NCI-H146 treated with DMSO at 0.1 percent for 48 hours (cell line): ENCODE results near the gene TSPAN5.

ENCODE experiments used
- DNase-seq: peaks from one replicate; lab custom pipeline; 2025; ENCODE audit not compliant: unreplicated experiment; lab: John Stamatoyannopoulos, UW

Gene TSPAN5

GRCh38 chr4:98646422-98646821 lies 12.0 kb downstream of the TSPAN5 start:
- DNase-seq = no peak

DNA sequence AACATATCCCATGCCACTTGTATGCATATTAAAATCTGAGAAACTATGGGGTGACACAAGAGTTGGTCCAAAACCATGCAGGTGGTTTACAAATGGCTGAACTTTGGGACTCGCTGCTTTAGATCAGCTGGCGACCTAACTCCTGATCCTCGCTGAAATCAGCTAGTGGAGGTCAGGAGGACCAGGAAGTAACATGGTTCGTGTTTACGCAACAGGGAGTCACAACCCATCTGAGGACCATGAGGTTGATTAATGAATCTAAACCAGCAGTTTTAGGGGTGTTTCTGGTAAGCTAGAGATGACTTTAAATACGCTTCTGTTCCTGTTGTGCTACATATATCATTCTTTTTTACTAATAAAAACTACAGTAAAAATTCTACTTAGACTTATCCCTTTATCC lies 12.9 kb downstream of the TSPAN5 start:
- no peak for DNase-seq

DNA sequence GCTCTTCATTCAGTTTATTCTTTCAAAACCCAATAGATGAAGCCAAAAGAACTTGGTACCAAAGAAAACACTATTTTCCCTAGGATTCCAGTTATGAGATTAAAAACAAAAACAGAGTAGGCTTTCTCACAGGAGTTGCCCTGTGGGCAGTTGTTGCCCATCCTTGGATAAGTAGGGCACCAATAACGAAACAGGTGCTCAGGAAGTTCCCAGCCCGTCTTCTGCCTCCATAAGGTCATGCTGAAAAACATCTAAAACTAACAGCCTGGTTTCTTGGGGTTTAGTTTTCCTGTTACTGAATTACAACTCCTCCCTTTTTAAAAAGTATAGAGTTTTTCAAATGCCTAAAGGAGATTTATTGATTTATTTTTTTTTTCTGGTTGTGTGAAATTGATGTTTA lies 14.7 kb downstream of the TSPAN5 start:
- DNase-seq = no peak

- DNase-seq = no peak
These were observed 15.4 kb downstream of the TSPAN5 start for GRCh38 chr4:98642991-98643426.

DNA sequence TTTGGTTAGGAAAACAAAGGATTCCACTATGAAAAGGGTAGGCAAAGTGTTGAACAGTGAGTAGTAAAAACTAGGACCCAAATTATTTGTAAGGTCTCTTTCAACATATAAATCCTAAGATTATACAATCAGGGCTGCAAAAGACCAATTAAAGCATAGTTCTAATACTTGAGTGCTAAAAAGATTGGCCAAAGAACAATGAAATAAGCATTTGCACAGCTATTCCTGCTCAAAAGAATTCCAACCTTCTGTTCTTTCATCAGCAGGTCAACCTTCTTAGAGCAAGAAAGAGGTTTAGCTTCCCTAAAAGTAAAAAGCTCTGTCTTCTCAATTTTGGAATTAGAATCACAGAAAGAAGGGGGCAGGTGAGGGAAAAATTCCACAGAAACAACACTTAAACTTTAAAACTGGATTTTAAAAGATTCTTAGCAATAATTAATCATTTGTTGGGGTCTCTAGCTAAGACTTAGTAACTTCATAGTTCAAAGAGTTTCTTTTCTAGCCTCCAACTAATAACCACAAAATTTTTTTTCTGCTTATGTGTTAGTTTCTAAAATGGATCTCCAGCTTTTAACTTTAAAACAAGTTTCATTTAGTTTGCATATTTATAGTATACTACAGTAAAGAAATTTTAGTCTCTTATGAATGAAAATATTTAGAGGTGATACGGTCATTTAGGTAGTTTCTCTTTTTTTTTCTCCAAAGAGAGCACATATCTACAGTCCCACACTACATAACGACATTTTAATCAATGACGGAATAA lies 16.3 kb downstream of the TSPAN5 start:
- no peak for DNase-seq

- no peak for DNase-seq
These were observed 17.0 kb downstream of the TSPAN5 start for GRCh38 chr4:98641376-98641775.

DNA sequence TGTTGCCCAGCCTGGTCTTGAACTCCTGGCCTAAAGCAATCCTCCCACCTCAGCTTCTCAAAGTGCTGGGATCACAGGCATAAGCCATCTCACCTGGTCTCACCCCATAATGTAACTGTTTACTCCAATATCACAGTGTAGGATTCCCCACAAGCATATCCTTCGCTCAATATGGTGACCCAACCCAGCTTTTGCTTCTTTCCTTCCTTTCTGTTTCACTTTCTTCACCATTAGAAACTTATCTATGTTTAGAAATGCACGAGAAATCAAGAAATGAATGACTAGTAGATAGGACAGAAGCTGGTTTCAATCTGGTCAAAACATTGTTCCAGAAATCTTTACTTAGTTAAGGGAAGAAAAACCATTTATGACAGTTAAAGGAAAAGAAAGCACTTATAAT lies 18.9 kb downstream of the TSPAN5 start:
- no peak for DNase-seq

- DNase-seq = no peak
These were observed 19.3 kb downstream of the TSPAN5 start for GRCh38 chr4:98639108-98639507.

- no peak for DNase-seq
These were observed 19.8 kb downstream of the TSPAN5 start for GRCh38 chr4:98638661-98639060.

DNA sequence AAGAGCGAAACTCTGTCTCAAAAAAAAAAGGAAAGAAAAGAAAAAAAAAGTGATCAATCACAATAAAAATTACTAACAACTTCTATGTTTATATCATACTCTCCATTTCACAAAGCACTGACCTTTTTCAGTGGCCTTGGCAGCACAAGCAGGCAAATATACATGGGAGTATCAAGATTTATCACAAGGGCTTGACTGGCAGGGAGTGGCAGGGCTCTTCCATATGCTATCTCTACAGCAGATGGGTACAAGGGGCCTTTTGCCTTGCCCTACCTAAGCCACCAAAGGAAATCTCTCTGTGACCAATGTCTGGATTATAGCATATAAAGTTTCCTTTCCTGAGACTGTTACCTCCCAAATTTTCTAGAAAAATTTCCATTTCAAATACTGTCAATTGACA lies 24.4 kb downstream of the TSPAN5 start:
- DNase-seq = no peak

GRCh38 chr4:98633159-98633558 lies 25.3 kb downstream of the TSPAN5 start:
- no peak for DNase-seq

DNA sequence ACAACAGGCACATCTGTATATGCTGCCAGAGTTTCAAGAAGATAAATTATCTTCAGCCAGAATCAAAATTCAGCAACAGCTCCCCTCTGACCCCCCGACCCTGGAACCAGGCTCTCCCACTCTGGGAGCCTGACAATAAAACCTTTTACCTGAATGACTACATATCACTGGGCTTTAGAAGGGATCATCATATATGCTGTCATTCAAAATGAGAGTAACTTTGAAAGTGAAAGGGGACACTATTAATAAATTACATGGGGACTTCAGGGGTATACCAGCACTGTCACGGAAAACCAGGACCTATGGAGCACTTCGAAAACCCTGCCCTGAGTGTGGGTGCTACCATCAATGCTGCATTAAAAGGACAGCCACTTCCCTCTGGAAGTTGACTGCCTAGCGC lies 26.2 kb downstream of the TSPAN5 start:
- DNase-seq = no peak

GRCh38 chr4:98631506-98631905 lies 26.9 kb downstream of the TSPAN5 start:
- DNase-seq = no peak

GRCh38 chr4:98630737-98631454 lies 27.5 kb downstream of the TSPAN5 start:
- DNase-seq = no peak

DNA sequence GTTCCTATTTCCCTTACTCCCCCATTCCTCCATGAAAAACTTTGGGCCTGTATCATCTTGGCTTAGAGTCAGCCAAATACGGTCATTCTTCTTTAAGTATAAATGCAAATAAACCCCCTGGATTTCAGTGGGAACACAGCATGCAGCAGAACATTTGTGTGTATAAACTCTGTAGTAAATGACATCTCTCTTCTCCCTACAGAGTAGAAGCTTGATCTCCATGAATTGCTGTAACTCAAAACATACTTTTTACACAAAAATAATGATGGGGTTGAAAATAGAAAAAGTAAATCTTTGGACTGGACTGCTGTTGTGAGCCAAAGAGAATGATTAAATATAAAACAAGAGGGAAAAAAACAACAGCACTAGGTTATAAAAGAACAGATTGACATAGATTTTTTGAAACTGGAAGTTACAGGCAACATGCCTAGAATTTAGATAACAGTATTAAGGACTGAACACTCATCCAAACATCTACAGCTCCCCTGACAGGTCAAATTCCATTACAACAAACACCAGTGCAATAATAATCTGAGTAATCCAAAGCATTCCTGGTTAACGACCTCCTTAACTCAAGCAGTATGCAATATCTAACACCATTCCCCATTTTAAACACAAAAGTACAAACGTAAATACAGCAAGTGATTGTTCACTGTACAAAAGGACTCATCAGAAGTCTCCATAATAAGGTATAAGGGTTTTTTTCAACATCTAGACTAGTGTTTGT lies 30.7 kb downstream of the TSPAN5 start:
- no peak for DNase-seq

DNA sequence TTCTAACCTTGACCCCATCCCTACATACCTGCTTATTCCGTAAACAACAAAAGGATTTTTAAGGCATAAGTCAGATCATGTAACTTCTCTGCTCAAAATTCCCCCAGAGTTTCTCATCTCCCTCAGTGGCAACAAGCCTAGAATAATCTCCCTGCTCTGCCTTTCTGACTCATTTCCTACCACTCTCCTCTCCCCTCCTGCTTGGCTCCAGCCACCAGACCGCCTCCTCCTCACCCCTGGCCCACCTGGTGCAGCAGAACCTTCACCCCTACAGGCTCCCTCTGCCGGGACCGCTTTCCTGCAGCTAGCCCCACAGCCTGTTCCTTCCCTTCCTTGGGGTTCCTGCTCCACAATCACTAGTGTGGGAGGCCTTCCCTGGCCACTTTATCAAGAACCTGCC lies 32.1 kb downstream of the TSPAN5 start:
- DNase-seq = no peak

DNA sequence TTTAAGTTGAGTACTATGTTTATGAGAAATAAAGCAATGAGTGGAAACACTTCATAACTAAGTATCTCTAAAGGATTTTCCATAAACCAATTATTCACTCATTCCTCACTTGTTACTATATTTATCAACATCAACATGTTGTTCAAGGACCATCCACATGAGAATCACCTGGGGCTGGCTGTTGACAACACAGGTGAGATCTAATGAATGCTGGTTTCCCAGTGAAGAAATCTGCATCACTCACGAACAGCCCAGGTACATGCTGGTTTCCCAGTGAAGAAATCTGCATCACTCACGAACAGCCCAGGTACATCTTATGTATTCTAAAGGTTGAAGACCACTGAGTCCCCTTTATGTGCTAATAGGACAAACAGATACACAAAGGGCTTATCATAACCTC lies 32.5 kb downstream of the TSPAN5 start:
- no peak for DNase-seq

DNA sequence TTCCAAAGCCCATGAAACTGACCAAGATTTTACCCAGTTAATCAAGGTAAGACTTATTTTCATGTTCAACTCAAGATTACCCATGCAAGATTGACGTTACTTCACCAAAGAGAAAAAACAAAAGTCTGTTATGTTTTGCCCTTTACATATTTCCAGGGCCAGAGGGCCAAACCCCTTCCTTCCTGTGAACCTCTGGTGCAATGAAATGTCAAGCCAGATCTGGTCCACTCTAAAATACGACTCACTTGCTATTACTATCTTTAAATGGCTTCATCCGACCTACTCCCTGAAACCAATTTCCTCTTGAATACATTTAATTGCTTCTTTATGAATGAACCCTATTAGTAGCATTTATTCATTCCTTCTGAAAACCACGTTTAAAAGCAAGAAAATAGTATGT lies 33.0 kb downstream of the TSPAN5 start:
- no peak for DNase-seq

DNA sequence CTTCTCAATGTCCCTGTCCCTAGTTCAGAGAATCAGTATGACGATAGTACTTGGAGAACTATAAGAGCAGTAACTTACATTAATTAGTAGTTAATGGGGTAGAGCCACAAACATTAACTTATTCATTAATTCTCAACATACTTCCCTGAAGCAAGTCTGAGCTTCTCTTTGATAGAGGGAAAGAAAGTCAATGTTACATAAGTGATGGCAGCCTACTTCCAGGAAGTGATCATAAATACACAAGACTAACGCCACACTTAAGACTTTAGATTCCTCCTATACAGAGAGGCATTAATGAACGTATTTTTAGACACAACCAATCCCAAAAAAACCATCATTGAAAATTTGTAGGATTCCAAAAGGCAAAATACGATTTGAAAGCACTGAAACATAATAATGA lies 33.8 kb downstream of the TSPAN5 start:
- no peak for DNase-seq

DNA sequence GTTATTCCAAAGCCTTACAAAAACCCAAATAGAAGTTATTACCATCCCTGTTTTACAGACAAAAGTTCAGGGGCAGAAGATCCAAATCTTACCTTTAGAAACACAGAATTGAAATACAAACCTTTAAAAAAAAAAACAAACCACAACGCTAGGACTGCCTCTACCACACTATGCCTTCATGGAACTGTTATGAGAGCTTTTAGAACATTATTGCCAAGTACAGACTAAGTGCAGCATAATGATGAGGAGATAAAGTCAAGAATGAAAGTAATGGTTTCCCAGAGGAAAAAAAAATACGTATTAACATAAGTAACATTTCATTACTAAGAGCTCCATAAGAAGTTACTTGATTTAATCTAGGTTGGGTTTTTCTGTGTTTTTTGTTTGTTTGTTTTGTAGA lies 34.3 kb downstream of the TSPAN5 start:
- no peak for DNase-seq

DNA sequence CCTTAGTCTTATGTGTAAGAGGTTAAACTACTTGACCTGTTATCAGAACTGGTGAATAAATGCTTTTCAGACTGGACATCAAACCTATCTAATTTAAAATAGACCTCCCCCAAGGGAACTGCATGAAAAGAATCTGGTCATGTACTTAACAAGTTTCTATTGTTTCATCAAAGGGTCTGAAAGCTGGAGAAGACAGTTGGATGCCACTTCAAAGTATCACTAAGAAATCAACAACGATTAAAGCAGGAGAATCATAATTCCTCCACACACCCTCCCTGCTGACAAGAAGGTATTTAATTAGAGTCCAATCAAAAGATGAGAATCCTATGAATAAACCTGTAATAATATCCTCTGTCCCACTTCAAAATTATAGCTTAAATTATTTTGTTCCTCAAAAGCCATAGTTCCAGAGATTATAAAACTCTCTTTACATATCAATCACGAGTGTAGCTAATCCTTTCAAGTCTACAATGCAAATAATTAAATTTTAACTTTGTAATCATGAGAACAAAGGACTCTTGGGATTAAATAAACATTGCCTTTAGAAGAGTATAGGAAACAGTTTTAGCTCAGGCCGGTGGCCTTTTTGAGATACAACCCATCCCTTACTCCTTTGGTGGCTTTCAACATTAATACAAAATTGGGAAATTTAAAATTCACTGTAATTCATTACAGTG lies 35.1 kb downstream of the TSPAN5 start:
- DNase-seq = no peak
